ENCODE results near the gene COL11A2. TPM values are rescaled to one million over a fixed set of nuclear protein-coding genes. Genes with fewer than 3 reads are reported as not detected.

Gene COL11A2
- 0.08 TPM in 1 of 2 replicates, not detected in the other for total RNA-seq

DNA sequence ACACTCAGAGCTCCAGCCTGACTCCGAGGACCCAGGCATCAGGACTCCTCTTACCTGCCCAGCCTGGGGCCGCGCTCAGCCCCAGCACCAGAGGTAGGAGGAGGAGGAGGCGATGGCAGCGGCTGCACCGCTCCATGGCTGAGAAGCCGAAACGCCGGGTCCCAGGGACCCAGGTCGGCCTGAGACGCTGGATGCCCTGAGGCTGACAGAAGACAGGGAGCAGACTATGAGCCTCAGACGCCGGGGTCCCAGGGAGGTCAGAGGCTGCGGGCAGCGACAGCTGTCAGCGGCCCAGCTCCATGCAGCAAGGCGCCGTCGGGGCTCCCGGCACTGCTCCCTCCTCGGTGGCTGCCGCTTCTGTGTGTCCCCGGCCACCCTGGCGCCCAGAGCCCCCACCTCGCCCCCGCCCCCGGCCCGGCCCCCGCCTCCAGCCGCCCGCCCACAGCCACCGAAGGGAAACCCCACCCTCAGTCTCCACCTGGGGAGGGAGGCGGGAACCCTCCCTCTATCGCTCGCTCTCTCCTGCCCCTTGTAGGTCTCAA, at the start of gene COL11A2:
TSS of gene COL11A2 (minus strand) at position 363 of the 542 bp plus-strand sequence. CDS start at position 136, 227 bp downstream.

DNA sequence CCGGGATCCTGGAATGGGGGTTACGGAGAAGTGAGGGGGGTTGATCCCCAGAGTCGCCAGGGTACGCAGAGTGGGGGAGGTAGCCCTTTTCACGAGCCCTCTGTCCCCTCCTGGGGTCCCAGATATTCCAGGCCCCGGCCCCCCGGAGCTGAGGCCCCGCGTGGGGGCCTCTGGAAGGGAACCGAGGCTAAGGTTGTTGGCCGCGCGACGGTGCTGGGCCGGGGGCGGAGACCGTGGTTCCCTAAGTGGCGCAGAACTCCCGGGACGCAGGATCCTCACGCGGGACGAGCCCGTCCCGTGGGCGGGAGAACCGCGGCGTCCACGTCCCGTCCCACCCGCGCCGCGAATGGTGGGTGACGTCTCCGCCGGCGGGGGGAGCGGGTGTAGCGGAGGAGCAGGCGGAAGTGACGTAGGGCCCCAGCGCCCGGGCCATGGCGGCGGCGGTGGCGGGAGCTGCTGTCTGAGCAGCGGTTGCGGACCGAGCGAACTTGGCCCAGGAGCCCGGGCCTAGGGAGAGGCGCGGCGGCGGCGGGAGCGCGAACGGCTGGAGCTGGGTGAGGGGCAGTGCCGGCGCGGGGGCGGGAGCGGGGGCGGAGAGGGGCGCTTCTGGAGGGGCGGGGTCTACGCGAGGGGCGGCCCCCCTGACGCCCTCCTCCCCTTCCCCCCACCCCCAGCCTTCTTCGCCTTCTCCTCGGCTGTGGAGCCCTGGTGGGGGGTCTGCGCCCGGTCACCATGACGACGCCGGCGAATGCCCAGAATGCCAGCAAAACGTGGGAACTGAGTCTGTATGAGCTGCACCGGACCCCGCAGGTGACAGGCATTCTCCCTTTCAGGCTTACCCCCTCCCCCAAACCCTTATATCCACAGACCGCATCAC, 16.1 kb upstream of the COL11A2 start, which contains the start of gene RING1:
TSS of gene RING1 (plus strand) at position 410 of the 877 bp plus-strand sequence. CDS start at position 733, 323 bp downstream.

DNA sequence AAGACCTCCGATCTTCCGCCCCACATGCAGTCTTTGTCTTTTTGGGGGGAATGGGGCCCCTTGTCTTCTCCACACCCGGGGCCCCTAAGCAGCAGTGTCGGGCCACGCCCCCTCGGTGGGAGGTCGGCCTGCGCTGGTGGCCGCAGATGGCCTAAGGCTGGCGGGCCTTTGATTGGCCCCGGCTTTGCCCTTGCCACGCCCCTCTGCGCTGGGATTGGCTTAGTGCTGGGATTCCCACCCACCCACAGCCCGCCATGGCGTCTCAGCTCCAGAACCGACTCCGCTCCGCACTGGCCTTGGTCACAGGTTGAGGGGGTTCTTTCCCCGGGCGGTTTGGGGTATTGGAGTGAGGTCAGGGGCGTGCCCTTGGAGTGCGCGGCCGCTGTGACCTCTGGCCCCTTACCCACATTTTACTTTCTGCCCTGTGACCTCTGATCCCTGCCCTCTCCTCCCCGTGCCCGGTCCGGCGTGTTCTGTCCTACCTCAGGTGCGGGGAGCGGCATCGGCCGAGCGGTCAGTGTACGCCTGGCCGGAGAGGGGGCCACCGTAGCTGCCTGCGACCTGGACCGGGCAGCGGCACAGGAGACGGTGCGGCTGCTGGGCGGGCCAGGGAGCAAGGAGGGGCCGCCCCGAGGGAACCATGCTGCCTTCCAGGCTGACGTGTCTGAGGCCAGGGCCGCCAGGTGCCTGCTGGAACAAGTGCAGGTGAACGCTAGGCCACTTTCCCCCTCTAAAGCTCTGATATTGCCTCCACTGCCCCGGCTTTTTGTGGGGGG, 12.3 kb upstream of the COL11A2 start, which contains the start of gene HSD17B8:
TSS of gene HSD17B8 (plus strand) at position 241 of the 776 bp plus-strand sequence. CDS start at position 255, 14 bp downstream.

DNA sequence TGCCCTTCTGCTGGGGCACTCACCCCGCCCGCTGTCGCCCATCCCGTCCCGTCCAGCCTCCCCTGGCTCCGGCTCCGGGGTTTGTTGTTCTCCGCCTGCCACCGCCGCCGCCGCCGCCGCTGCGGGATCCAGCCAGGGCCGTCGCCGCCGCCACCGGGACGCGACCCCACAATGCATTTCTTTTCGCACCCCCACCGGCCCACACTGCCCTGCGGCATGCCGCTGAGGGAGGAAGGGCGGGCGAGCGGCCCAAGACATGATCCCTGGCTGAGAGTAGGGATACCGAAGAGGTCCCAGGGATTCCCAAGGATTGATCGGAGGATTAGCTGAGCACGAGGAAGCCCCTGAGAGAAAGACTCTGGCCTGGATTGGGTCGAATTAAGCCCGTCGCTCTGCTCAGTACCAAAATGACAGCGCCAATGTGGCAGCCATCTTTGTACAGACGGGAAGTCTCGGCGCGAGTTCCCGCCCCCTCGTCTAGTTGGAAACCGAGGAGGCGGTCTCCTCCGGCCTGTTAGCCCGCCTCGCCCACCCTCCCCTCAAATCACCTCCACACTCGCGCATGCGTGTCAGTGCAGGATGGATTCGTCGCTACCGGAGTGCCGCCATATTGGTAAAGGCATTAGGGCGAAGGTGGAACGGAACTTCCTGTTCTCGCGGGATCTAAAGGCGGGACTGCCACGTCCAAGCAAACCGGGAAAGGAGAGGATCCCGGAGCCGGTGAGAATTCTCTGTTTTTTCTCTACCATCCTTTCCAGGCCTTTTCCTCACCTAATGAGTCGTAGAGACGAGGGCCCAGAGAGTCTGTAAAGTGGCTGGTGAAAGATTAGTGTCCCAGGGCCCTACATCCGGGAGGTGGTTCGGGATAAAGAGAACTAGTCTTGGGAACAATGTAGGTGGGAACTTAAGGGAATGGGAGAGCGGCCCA, 8.2 kb upstream of the COL11A2 start, which contains the start of the genes RXRB and SLC39A7:
TSS of gene RXRB (minus strand) at position 447 of the 928 bp plus-strand sequence. CDS start at position 258, 189 bp downstream.
TSS of gene SLC39A7 (plus strand) at position 649 of the 928 bp plus-strand sequence. CDS start 379 bp downstream, outside the sequence.

Other genes with a start within 250 kb of the COL11A2 start
- 1.4 and 3.7 TPM in 2 replicates for gene HLA-DMA, start 239.4 kb downstream of the COL11A2 start, total RNA-seq
- gene BRD2, start 223.9 kb downstream of the COL11A2 start, total RNA-seq = 108 and 128 TPM in 2 replicates
- under 0.01 and 0.11 TPM in 2 replicates for gene HLA-DOA, start 182.9 kb downstream of the COL11A2 start, total RNA-seq
- gene HLA-DPA1, start 118.8 kb downstream of the COL11A2 start, total RNA-seq = 0.23 and 0.34 TPM in 2 replicates
- 0.70 and 2.8 TPM in 2 replicates for gene HLA-DPB1, start 116.5 kb downstream of the COL11A2 start, total RNA-seq
- gene RXRB, start 8.2 kb upstream of the COL11A2 start, total RNA-seq = 13.4 and 15.6 TPM in 2 replicates
- 77.1 and 112 TPM in 2 replicates for gene SLC39A7, start 8.4 kb upstream of the COL11A2 start, total RNA-seq
- gene HSD17B8, start 12.2 kb upstream of the COL11A2 start, total RNA-seq = 27.4 and 46.2 TPM in 2 replicates
- gene RING1, start 16.0 kb upstream of the COL11A2 start, total RNA-seq = 13.2 and 16.2 TPM in 2 replicates
- gene VPS52, start 79.4 kb upstream of the COL11A2 start, total RNA-seq = 26.3 and 40.4 TPM in 2 replicates
- 4,695 and 5,841 TPM in 2 replicates for gene RPS18, start 79.6 kb upstream of the COL11A2 start, total RNA-seq
- 2.2 and 4.5 TPM in 2 replicates for gene B3GALT4, start 84.7 kb upstream of the COL11A2 start, total RNA-seq
- gene WDR46, start 96.8 kb upstream of the COL11A2 start, total RNA-seq = 38.0 and 78.1 TPM in 2 replicates
- 51.1 and 83.6 TPM in 2 replicates for gene PFDN6, start 97.1 kb upstream of the COL11A2 start, total RNA-seq
- 28.7 and 49.2 TPM in 2 replicates for gene RGL2, start 106.5 kb upstream of the COL11A2 start, total RNA-seq
- gene TAPBP, start 121.6 kb upstream of the COL11A2 start, total RNA-seq = 69.7 and 136 TPM in 2 replicates
- 10.5 and 21.6 TPM in 2 replicates for gene ZBTB22, start 125.3 kb upstream of the COL11A2 start, total RNA-seq
- gene DAXX, start 130.5 kb upstream of the COL11A2 start, total RNA-seq = 53.9 and 55.3 TPM in 2 replicates
- 14.0 and 50.8 TPM in 2 replicates for gene KIFC1, start 199.4 kb upstream of the COL11A2 start, total RNA-seq
- gene PHF1, start 218.5 kb upstream of the COL11A2 start, total RNA-seq = 20.3 and 27.3 TPM in 2 replicates
- gene CUTA, start 225.6 kb upstream of the COL11A2 start, total RNA-seq = 201 and 221 TPM in 2 replicates
- gene SYNGAP1, start 227.6 kb upstream of the COL11A2 start, total RNA-seq = 0.72 and 2.8 TPM in 2 replicates